ENCODE data around the gene DMRT2.

- no peak for TF ChIP-seq CTCF (conservative IDR thresholded peaks at IDR 0.05)
- no peak for TF ChIP-seq ZFX (IDR thresholded peaks at IDR 0.05)
Observed at GRCh38 chr9:1055166-1055565, 5.0 kb downstream of the DMRT2 start.
